Brain pericyte (primary cell): Measurements from ENCODE around the gene RHOH.

ENCODE experiments used
- DNase-seq: peaks from one replicate; pipeline ENCODE4 v3.0.0-alpha.2; 2012; ENCODE audit warnings: low read depth, low spot score

Gene RHOH

DNA sequence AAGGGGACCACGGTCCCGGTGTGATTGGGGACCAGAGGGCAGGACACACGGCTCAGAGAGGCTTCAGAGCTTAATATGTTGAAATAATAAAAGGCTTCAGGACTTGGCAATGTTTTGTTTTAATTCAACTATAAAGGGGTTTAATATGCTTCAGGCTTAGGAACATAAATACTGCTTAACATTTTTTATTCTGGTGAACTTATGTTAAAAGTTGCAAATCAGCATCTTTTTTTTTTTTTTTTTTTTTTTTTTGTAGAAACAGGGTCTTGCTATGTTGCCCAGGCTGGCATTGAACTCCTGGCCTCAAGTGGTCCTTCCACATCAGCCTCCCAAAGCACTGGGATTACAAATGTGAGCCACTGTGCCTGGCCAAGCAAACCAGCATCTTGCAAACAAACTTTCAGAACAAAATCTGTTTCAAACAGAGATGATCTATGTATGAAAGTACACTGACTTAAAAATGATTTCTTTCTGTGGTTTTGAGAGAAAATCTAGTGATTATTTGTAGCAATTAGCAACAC lies 37.7 kb downstream of the RHOH start:
- no peak for DNase-seq

DNA sequence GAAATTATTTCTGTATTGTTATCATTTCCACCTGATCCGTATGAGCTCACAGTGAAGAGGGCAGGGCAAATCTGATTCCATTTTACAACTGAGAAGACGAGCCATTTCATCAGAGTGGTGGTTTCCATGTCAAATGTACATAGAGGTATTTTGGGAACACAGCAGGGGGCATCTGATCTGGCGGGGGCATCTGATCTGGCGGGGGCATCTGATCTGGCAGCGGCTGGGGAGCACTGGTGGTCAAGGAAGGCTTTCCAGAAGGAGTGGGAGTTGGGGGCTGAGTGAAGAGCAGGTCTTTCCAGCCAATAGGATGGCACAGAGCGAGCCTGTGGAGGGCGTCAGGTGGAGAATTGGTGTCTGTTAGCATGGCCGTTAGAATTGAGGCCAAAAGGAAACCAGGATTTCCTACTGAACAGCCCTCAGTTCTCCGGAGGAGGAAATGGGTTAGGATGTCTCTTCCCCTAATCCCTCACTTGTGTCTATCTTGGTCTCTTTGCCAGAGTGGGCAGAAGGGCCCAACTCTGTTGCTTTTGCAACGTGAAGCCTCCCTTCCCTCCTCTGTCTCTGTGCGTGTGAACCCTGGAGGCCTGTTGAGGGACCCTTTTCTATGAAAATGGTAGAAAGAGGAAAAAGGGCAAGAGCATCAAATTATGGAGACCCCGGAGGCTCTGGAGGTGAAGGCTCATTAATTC lies 41.3 kb downstream of the RHOH start:
- no peak for DNase-seq

DNA sequence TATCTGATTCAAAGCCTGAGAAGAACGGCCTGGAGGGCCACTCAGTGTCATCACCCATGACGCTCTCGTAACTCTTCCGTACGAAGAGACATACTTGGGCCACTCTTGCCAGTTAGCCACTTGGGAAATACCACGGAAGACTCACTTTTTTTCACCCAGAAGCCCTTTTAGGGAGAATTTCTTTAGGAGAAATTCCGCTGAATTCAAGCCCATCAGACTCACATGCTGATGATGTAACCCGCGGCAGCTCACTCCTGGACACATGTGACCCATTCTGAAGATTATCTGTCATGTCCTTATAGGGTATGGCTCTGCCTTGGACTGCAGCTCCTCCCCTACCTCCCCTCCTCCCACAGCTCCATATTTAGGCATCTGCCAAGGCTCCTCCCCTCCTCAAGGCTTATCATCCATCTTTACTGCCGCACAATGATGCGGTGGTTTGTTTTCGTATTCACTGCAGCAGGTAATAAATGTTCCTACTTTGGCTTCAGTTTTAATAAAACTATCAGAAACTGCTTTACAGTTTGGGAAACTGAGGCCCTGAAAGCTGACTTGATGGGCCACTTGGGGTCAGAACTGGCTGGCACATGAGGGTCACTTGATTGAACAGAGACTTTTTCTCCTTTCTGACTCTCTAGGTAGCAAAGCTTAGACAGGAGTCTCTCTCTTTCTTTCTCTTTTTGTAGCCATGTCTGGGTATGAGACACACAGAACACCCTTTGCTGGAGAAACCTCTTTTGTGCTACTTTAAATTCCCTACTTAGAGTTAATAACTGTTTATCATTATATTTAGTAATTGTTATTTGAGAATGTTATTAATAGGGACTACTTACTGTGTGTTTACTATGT lies 42.1 kb downstream of the RHOH start:
- DNase-seq, result no peak

DNA sequence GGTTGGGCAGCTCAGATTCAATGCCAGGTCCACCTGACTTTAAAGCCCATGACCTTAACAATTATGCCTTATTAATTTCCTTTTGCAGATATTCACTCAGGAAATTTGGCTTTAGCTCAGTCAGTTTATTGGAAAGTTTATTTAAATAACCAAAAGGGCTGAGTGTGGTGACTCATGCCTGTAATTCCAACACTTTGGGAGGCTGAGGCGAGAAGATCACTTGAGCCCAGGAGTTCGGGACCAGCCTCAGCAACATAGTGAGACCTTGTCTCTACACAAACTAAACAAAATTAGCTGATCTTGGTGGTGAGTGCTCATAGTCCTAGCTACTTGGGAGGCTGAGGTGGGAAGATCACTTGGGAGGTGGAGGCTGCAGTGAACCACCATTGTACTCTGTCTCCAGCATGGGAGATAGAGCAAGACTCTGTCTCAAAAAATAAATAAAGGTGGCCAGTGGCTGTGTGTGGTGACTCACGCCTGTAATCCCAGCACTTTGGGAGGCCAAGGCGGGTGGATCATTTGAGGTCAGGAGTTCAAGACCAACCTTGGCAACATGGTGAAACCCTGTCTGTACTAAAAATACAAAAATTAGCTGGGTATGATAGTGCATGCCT lies 43.3 kb downstream of the RHOH start:
- DNase-seq, result no peak

DNA sequence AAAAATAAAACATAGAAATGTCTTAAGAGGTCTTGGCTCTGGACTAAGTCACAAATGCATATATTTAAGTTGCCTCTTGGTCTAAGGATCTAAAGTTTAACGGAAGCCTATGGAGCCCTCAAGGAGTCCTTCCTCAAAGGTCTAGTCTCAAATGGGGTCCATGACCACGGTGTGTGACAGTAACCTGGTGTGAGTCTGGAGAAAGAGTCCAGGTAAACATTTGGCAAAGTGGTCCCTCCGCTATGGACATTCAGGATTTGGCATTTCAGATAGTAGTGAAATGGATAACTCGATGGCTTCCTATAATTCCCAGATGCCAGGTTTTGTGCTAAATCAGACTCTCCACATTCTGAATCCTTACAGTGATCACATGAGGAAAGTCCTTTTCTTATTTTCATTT lies 44.2 kb downstream of the RHOH start:
- DNase-seq, result no peak

DNA sequence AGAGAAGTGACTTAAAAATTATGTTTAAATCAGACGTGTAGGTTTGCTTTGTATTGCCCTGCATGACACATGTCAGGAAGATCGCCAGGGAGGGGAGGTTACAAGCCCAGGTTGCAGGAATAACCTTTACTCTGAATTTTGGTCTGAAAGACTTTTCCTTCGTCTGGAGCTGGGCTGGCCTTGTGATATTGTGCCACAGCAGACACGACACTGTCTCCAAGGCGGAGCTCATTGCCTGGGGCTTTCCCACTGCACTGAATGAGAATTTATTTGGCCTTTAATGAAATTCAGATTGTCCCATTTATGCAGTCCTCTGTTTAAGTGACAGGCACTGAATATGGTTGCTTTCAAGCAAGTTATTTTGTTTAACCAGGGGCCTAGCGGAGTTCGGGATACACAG lies 45.1 kb downstream of the RHOH start:
- DNase-seq, result no peak

DNA sequence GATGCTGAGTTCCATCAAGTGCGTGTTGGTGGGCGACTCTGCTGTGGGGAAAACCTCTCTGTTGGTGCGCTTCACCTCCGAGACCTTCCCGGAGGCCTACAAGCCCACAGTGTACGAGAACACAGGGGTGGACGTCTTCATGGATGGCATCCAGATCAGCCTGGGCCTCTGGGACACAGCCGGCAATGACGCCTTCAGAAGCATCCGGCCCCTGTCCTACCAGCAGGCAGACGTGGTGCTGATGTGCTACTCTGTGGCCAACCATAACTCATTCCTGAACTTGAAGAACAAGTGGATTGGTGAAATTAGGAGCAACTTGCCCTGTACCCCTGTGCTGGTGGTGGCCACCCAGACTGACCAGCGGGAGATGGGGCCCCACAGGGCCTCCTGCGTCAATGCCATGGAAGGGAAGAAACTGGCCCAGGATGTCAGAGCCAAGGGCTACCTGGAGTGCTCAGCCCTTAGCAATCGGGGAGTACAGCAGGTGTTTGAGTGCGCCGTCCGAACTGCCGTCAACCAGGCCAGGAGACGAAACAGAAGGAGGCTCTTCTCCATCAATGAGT lies 46.6 kb downstream of the RHOH start:
- DNase-seq, result no peak

DNA sequence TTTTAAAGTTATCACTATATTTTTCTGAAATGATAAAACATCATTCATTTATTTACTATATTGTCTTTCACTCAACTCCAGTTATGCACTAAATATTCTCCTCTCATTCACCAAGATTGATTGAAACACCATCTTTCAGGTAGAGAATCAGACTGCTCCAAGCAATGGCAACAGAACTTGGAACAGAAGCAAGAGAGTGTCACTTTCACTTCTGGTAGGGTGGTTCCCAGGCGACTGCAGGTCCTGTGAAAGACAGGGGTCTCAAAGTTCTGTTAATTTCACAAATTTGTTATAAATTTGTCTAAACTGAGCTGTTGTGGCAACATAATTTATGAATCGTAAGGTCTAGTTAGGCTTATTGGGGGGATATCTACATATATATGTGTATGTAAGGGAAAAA lies 47.8 kb downstream of the RHOH start:
- DNase-seq, result no peak

DNA sequence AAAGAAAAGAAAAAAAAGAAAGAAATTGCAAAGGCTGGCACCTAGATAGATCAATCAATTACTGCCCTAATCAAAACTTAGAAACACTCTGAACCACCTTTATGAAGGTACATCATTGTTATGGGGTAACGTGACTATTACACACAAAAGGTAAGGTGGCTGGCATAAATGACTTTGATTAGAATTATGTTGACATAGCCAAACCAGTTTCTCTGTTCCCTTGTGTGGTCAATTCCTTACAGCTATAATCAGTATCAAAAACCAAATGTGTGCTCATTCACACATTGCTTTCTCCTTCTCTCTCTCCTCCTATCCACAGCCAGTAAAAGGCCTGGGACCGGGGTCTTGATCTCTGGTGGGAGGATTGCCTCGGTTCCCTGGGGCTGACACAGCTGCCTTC lies 48.7 kb downstream of the RHOH start:
- DNase-seq, result no peak

DNA sequence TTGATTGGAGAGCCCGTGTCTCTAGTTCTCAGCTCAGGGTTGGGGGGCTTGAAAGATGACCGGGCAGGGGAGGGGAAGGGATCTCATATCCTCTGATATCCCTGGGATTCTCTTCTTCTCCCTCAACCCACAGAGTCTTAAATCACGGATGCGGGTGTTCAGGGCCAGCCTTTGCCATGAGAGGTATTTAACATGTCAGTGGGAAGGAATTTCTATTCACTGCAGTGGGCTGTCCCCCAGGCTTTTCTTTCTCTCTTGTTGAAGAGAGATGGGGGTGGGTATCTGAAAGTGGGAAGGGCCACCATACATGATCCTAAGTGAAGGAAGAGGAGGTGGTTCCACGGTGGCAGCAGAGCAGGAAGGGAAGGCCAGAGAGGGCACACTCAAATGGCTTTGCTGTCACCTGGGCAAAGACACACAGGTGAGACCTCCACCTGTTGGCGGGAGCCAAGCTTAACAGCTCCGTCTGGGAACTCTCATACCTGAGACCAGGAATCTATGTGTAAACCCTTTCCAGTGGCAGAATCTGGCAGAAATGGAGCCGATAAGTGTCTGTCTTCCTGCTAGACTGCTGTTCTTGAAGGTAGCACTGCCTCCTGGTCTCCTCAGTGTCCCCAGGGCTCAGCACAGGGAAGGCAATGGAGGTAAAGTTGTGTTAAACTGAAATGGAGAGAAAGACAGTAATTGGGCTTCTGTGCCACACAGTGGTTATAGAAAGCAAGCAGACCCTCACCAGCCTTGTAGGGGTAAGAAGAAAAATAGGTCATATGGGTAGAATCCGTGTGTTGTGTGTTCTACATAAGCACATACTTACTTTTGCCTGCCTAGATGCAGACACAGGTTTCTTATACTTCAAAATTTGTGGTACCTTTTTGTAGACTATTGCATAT lies 49.4 kb downstream of the RHOH start:
- no peak for DNase-seq

DNA sequence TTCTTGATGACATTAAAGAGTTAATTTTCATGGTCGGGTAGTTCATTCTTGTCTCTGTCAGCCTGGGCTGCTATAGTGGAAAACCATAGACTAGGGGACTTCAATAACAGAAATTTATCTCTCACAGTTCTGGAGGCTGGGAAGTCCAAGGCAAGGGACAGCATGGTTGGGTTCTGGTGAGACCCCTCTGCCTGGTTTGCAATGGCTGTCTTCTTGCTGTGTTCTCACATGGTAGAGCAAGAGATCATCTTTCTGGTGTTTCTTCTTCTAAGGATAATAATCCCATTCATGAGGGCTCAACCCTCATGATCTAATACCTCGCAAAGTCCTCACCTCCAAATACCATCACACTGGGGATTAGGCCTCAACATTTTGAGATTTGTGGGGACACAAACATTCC lies 50.1 kb downstream of the RHOH start:
- no peak for DNase-seq

DNA sequence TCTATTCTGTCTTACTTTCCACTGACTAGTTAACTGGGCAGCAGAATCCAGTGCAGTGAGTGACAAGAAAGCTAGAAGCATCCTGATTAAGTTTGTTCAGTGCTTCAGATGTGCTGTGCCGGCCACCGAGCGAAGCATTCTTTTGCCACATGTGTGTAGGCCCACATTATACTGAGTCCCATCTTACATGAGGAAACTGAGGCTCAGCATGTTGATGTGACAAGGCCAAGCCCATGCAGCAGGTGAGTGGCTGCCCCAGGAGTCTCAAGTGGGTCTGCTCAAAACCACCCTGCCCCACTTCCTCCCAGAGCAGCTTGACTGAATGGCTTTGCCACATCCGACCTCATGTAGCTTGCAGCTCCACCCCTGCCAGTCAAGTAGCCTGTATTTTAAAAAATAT lies 50.5 kb downstream of the RHOH start:
- no peak for DNase-seq

DNA sequence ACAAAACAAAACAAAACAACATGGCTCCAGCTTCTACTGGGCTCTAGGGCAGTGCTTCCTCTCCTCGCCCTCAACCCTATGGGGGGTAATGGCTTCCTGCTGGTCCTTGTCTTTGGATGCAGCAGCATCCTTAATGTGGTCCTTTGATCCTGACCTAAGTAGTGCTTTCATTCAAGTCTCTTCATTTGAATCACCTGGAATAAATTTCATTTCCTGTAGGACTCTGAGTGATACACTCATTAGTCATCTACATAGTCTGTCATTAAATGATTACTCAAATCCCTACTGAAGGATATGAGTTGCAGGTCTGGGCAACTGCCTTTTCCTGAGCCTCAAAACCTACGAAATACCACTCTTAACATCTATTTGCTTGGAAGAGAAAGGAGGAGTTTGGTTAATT lies 54.5 kb downstream of the RHOH start:
- DNase-seq, result no peak

DNA sequence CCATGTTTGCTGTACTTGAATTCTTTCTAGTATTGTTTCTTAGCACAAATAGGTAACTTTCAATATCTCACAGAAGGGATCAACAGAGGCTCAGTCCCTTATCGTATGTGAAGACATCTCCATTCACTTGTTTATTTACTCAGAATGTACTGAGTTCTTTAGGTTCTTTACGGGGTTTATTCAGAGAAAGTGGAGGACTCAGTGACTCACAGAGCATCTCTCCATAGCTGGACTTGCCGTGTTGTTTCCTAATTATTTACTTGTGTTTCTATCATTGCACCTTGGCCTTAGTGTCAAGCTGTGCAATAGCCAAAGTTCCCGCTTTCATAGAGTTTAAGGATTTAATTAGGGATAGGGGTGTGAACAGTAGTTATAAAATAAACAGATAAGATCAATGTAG lies 57.1 kb downstream of the RHOH start:
- no peak for DNase-seq

DNA sequence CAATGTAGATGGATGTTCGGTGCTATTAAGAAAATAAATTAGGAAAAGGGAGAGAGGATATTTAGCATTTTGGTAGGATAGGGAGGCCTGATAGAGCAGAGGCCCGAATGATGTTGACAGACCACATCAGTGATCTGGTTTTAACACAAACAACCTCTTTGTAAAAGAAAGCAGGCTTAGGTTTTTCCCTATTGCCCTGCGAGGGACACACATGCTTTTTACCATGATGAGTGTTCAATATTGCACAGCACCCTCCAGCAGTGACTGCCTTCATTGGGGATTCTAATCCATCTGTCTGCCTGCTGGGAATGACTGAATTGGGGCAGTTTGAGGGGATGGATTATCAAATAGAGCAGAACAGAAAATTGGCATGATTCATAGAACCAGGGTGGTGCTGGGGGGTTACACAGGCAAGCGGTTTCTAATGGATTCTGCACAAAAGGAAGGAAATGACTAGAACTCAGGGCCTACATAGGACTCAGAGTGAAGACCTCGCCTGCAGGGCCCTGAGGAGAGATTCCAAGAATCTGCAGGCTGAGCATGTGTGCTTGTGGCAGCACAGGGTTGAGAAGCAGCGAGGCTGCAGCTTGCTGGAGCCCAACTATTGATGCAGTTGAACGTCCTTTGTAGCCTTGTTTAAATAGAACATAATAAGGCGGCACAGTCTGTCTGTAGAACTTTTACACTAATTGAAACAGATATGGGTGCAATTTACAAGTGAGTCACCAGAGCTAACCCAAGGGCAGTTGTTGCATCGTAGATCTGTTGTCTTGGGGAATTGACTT lies 58.0 kb downstream of the RHOH start:
- no peak for DNase-seq

DNA sequence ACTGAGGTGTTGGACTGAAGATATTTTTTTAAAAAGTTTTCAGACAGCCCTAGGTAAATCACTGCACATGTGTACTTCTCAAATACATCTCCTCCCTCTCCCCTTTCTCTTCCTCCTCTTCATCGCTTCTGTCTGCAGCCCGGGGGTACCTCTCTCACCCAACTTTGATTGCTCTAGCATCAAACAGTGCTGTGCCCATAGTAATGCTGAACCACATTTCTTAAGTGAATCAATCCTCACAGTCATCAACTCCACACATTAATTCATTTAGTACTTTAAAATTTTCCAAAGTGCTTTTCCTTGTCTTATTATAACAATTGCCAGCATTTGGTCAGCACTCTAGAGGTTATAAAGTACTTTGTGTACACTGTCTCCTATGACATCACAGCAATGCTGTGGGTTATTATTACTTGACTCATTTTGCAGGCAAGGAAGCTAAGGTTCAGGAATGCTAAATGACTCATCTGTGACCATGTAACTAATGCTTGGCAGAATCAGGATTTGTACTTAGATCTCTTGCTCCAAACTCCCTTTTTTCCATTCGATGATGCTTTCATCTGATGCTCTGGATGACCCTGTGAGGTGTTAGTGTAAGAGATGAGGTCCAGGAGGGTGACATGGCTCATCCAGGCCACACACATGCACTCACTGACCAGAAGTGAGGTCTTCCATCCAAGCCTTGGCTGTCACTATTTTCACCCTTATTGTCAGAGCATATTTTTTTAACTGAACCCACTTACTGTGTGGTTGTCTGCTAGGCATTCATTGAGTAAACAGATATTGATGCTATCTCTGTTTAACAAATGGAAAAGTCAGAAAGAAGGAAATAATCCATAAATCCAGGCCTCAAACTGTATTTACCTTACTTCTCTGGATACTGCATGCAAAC lies 58.8 kb downstream of the RHOH start:
- peak; percentile 74 for DNase-seq

DNA sequence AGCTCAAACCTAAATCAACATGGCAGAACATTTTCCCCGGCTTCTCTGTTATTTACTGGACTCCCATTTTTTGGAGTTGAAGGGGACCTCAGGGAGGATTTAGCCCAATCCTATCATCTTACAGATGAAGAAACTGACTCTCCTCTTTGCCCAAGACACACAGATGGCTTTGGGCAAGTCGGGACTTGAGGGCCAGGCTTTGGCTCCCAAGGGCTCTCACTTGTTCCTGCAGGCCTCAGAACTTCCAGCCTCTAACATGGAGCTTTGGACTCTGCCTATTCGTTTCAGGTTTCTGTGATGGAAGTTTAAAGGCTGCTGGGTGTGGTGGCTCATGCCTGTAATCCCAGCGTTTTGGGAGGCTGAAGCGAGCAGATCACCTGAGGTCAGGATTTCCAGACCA lies 59.5 kb downstream of the RHOH start:
- no peak for DNase-seq

DNA sequence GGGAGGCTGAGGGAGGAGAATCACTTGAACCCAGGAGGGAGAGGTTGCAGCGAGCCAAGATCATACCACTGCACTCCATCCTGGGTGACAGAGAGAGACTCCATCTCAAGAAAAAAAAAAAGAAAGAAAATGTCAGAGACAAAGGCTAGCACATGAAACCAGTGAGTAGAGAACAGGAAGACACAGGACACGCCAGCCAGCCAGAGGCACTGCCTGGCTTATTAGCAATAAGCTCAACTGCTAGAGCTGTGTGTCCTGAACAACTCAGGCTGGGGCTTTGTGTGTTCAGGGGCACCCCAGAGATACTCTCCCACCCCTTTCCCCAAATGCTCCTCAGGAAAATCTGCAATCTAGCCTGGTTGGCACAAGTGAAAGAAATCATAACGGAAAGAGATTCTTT lies 60.0 kb downstream of the RHOH start:
- no peak for DNase-seq

DNA sequence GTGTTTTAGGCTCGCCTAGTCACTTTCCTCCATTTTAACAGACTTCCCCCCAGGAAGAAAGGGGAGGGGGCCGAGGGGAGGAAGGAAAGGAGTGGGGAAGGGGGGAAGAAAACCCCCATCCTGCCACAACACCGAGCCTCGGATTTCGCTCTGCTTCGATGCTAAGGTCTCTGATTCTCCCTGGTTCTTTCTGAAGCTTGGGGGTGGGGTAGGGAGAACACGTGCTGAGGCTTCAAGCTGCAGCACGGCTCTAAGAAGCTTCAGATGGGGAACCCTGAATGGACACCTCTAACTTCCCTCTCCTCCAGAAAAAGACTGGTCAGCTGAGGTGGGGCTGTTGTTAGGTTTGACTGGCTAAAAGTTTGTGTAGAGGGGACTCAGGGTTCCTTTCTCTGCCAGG lies 61.8 kb downstream of the RHOH start:
- no peak for DNase-seq
